GM19395 (cell line): ENCODE results near the gene ARSJ.
"Not testable (repeated sequence)": the region's sequence is repeated elsewhere in the genome, so short reads cannot be mapped to it uniquely, and the experiment has no call there.

Source experiments
- ATAC-seq: cut with Tn5 transposase; IDR thresholded peaks from one replicate; pipeline ENCODE4 v1.9.1; 2021; ENCODE audit warnings: mild to moderate bottlenecking, moderate library complexity; ENCODE audit not compliant: unreplicated experiment

The ARSJ gene

GRCh38 chr4:113958766-113959538 lies 20.5 kb downstream of the ARSJ start:
- ATAC-seq, result no peak

DNA sequence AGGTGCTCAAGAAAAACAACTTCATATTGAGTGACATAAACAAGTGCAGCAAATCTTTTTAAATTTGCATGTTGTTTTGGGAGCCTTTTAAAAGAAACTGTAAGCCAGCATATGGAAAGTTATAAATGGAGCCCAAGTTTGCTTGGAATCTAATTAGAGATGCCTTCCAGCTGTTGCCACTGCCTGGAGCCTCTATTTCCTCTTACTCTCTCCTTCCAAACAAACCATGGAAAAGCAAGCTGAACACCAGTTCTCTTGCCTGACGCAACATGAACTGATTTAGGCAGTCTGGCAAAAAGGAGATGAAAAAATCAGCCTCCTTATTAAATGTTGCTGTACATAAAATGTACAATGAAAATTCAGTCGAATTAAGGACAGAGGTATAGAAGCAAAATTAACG lies 21.5 kb downstream of the ARSJ start:
- no peak for ATAC-seq

- ATAC-seq, result peak; percentile 61
Measured at GRCh38 chr4:113955948-113956347, 23.5 kb downstream of the ARSJ start.

GRCh38 chr4:113955411-113955810 lies 24.0 kb downstream of the ARSJ start:
- no peak for ATAC-seq

DNA sequence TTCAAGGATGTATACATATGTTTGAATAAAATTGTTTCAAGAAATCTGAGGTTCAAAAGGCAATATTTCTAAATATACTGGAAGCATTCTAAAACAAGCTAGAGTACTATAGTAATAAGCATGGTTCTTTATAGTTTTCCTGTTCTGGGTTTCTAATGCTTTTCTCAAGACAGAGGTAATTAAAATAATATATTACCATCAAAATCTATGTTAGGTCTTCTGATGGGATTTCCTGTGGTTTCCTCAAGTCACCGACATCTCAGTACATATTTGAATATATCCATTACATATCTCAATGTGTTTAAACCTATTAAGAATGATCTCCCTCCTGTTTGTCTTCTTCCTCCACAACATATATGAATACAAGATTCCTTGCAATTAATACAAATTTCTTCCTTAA lies 25.6 kb downstream of the ARSJ start:
- no peak for ATAC-seq

DNA sequence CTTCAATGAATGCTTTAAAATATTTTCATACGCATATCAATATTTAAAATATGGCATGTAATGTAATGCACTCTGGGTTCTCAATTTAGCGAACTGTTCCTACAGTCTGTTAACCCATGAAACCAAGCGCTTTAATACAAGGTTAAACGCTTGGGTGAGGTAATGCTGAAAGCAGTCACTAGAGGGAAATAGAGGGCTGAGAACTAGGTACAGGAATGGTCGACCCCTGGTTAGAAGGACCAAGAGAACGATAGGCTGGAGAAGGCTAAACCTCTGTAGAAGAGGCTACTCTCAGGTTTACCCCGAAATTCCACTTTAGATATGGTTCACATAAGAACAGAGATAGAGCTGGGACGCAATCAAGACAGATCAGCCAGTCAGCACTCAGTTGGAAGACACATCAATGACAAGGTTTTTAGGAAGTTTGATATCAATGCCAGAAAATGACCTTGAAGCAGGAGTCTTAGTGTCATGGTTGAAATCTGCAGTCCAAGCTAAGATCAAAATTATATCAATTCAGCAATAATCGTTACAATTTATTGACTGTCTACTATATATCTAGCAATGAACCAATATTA lies 26.9 kb downstream of the ARSJ start:
- ATAC-seq, result peak; percentile 86

- ATAC-seq, result no peak
Measured at GRCh38 chr4:113951263-113951662, 28.2 kb downstream of the ARSJ start.

DNA sequence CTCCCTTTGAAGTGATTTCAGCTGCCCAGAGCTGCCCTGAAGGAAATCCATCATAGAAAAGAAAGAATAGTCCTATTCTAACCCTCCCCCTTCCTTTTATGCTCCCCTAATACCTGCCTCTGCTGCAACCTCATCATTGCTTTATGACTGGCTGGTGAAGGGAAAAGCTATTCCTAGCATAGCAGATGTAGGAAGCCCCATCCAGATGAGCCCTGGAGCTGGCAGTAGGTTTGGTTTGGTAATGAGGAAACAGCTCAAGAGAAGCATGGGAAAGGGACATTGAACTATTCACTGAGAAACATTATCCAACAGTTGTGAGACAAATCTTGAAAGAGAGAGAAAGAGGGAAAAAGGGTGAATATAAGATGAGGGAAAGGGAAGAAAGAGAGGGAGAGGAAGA lies 29.2 kb downstream of the ARSJ start:
- no peak for ATAC-seq

DNA sequence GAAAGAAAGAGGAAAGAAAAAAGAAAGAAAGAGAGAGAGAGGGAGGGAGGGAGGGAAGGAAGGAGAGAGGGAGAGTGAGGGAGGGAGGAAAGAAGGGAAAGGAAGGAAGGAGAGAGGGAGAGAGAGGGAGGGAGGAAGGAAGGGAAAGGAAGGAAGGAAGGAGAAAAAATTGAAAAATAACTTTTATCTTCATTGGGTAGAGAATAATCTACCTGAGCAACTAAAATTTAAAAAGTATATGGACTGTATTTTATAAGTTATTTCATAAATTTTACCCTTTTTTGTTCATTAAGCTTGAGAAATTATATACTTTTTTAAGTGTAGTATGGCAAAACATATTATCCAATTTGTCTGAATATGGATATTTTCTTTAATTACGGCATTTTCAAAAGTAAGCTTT lies 32.0 kb downstream of the ARSJ start:
- no peak for ATAC-seq

GRCh38 chr4:113945906-113946305 lies 33.5 kb downstream of the ARSJ start:
- ATAC-seq, result no peak

DNA sequence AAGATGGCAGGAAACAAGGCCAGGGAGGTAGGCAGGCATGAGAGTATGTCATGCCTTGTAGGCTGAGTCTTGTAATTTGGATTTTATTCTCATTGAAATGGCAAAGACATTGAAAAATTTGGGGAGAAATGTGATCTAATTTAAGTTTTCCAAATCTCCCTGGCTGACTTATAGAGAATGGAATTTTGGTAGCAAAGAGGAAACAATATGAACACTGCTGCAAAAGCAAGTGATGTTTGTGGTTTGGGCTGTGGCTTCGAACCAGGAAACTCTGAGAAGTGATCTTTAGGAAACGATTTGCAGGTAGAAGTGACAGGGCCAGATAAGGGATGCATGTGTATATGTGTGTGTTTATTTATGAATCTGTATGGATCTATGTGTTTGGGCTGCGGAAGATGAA lies 35.6 kb downstream of the ARSJ start:
- ATAC-seq, result no peak

GRCh38 chr4:113943085-113943484 lies 36.4 kb downstream of the ARSJ start:
- ATAC-seq, result no peak

- ATAC-seq, result no peak
Measured at GRCh38 chr4:113941836-113942235, 37.6 kb downstream of the ARSJ start.

DNA sequence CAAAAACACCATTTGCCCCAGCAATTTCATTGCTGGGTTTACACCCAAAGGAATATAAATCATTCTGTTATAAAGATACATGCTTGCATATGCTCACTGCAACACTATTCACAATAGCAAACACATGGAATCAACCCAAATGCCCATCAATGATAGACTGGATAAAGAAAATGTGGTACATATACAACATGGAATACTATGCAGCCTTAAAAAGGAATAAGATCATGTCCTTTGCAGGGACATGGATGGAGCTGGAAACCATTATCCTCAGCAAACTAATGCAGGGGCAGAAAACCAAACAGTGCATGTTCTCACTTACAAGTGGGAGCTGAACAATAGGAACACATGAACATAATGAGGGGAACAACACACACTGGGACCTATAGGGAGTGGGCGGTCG lies 39.3 kb downstream of the ARSJ start:
- ATAC-seq, result not testable (repeated sequence)

- no peak for ATAC-seq
Measured at GRCh38 chr4:113935190-113935589, 44.3 kb downstream of the ARSJ start.

GRCh38 chr4:113924706-113925105 lies 54.7 kb downstream of the ARSJ start:
- ATAC-seq, result not testable (repeated sequence)

- peak; percentile 59 for ATAC-seq
Measured at GRCh38 chr4:113921089-113921794, 58.2 kb downstream of the ARSJ start.

DNA sequence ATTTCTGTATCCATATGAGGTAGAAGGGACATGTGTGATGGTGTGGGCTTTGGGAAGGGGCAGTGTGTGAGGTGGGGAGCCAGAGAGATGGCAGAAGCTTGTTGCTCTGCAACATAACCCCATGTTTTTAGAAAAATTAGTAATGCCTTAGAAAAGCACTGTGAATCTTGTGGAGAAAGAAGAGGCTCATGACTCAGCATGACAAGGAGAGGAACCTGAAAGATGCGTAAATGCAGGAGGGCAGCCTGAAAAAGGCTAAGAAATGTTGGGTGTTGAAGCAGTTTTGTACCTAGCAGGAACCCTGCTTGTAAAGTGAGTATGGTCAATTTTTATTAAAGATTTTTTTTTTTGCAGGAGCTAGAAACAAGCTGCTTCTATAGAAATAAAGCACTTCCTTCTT lies 59.8 kb downstream of the ARSJ start:
- ATAC-seq, result no peak

- no peak for ATAC-seq
Measured at GRCh38 chr4:113919145-113919544, 60.3 kb downstream of the ARSJ start.

GRCh38 chr4:113908829-113909228 lies 70.6 kb downstream of the ARSJ start:
- no peak for ATAC-seq

- ATAC-seq, result no peak
Measured at GRCh38 chr4:113907559-113907958, 71.9 kb downstream of the ARSJ start.

DNA sequence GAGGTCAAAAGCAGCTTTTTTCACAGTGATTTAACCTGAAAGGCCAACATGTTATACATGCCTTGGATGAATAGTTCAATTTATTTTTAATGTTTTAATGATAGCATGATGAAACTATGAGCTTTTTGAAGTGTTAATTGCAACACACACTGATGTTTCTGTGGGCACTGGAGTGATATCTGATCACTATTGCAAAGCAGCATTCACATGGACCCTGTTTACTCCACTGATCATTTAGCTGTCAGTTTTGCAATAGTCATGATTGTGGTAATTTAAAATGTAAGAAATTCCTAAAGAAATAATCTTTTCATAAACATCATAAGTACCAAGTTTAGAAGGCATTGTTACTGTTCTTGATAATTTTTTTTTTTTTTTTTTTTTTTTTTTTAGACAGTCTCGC lies 74.1 kb downstream of the ARSJ start:
- ATAC-seq, result no peak
